Gastrocnemius medialis (tissue), 4 donors: ENCODE measurements around the gene TMEM106C. TPM values are rescaled to one million over a fixed set of nuclear protein-coding genes. Genes with fewer than 3 reads are reported as not detected.

Experiments
- ATAC-seq, 2 donors: fragments of 150-250 bp; one replicate each; pipeline ENCODE4 v1.9.1; 2016
- DNase-seq, 2 donors: peaks; one replicate each; pipeline ENCODE4 v3.0.0-alpha.2; 2019
- H3K27ac ChIP-seq, 4 donors: fragments of 200-600 bp; sonication (generic); 1 replicate in 1 of 4; 2 replicates in 3 of 4; pipeline ENCODE4 v1.5.1; 2016 to 2018; ENCODE audit warnings: mild to moderate bottlenecking in 2 of 4, moderate library complexity in 1 of 4
- H3K27me3 ChIP-seq, 3 donors: fragments of 200-600 bp; sonication (generic) in 2 of 3; 1 replicate in 1 of 3; 2 replicates in 2 of 3; pipeline versions ENCODE4 v1.5.1 to v1.6.0; 2016 to 2019; ENCODE audit warnings: mild to moderate bottlenecking in 1 of 3, moderate library complexity in 1 of 3
- H3K36me3 ChIP-seq, 2 donors: fragments of 200-600 bp; sonication (generic) in 1 of 2; one replicate each; pipeline ENCODE4 v1.5.1; 2017 to 2018
- H3K4me1 ChIP-seq, 2 donors: fragments of 200-600 bp; sonication (generic) in 1 of 2; one replicate each; pipeline ENCODE4 v1.5.1; 2016 to 2017; ENCODE audit warnings: mild to moderate bottlenecking in 2 of 2
- H3K4me3 ChIP-seq, 4 donors: fragments of 200-600 bp; sonication (generic) in 3 of 4; 1 replicate in 1 of 4; 2 replicates in 3 of 4; pipeline ENCODE4 v1.5.1; 2016 to 2019; ENCODE audit warnings: mild to moderate bottlenecking in 2 of 4
- H3K9me3 ChIP-seq, 3 donors: fragments of 200-600 bp; sonication (generic) in 2 of 3; 1 replicate in 1 of 3; 2 replicates in 2 of 3; pipeline ENCODE4 v1.5.1; 2016 to 2019
- CTCF ChIP-seq, 5 experiments: fragments of 450-650 bp in 3 of 5; fragments of 200-600 bp in 2 of 5; sonication (generic) in 2 of 5; IDR thresholded peaks in 4 of 5; conservative IDR thresholded peaks in 1 of 5; 1 replicate in 4 of 5; 2 replicates in 1 of 5; pipeline ENCODE4 v1.5.1; 2016 to 2019; ENCODE audit warnings: antibody characterized with exemption in 5 of 5, mild to moderate bottlenecking in 3 of 5, moderate library complexity in 3 of 5
- POLR2A ChIP-seq, 2 donors: fragments of 450-650 bp; IDR thresholded peaks; one replicate each; pipeline ENCODE4 v1.6.1; 2017; ENCODE audit warnings: antibody characterized with exemption in 2 of 2, mild to moderate bottlenecking in 2 of 2, moderate library complexity in 2 of 2
- in situ Hi-C, 4 donors: fragments of 200-750 bp; cut with MboI; loops; one replicate each; pipeline versions ENCODE4 v1.15.0 to v1.8.0; 2017; ENCODE audit warnings: low sequenced_read_pairs in 4 of 4
- intact Hi-C: fragments of 100-400 bp; cut with DNase I; formaldehyde crosslinking; loops from one replicate; pipeline ENCODE4 v1.15.1; 2023; ENCODE audit warnings: low total_unique reads
- total RNA-seq, 4 donors: library from RNA; depleted of rRNA; stranded (reverse); fragments of >200 nt; gene quantifications; one replicate each; pipeline versions ENCODE4 v1.1.0 to v1.2.3, GENCODE V29; 2016

Gene TMEM106C
- total RNA-seq, 4 donors from 2014 or later = 11.8 to 27.1 (median 24.8) TPM

GRCh38 chr12:48002414-48002730, 39.0 kb downstream of the TMEM106C start:
- intact Hi-C loops = no loop called here

GRCh38 chr12:48002773-48003218, 39.4 kb downstream of the TMEM106C start:
- H3K27ac ChIP-seq = no peak overlapping the region
- DNase-seq (no peak), ATAC-seq (no peak)
- H3K36me3 ChIP-seq = no peaks in the 10 kb centered on the region
- peaks cover 48 to 66% (median 64%) of the 10 kb centered on the region in 3 donors for H3K27me3 ChIP-seq
- H3K4me3 ChIP-seq = peak overlapping the region; percentile 38 to 53 (median 49)
- H3K9me3 ChIP-seq = no peaks in the 10 kb centered on the region
- TF ChIP-seq POLR2A (IDR thresholded peaks at IDR 0.05) (no peak), CTCF (IDR thresholded peaks at IDR 0.05 in 4 of 5, conservative IDR thresholded peaks at IDR 0.05 in 1 of 5) (no peak)
- intact Hi-C loops (no loop called here), in situ Hi-C loops (no loop called here)
- peaks cover 37 to 42% of the 10 kb centered on the region in 2 donors for H3K4me1 ChIP-seq

More at GRCh38 chr12:48002414-48002730, 39.0 kb downstream of the TMEM106C start:
- in situ Hi-C loops = no loop called here
- no peak for TF ChIP-seq POLR2A (IDR thresholded peaks at IDR 0.05)
- no peak for TF ChIP-seq CTCF (IDR thresholded peaks at IDR 0.05 in 4 of 5, conservative IDR thresholded peaks at IDR 0.05 in 1 of 5)
- Histone ChIP-seq H3K4me1 (peaks cover 37 to 42% of the 10 kb centered on the region in 2 donors), H3K36me3 (no peaks in the 10 kb centered on the region), H3K9me3 (no peaks in the 10 kb centered on the region), H3K4me3 (peak overlapping the region; percentile 47 to 53 (median 52)), H3K27ac (no peak overlapping the region), H3K27me3 (peaks cover 48 to 66% (median 63%) of the 10 kb centered on the region in 3 donors)
- ATAC-seq (no peak), DNase-seq (no peak)

- Histone ChIP-seq H3K4me3 (peak overlapping the region; percentile 46 to 59 (median 50)), H3K27ac (no peak overlapping the region), H3K27me3 (peaks cover 48 to 66% (median 64%) of the 10 kb centered on the region in 3 donors), H3K4me1 (peaks cover 37 to 42% of the 10 kb centered on the region in 2 donors), H3K36me3 (no peaks in the 10 kb centered on the region), H3K9me3 (no peaks in the 10 kb centered on the region)
- intact Hi-C loops = no loop called here
- TF ChIP-seq POLR2A (IDR thresholded peaks at IDR 0.05) = no peak
- TF ChIP-seq CTCF (IDR thresholded peaks at IDR 0.05 in 4 of 5, conservative IDR thresholded peaks at IDR 0.05 in 1 of 5) = no peak
- in situ Hi-C loops = no loop called here
- no peak for ATAC-seq
- DNase-seq = no peak
Observed at GRCh38 chr12:48003226-48004052, 40.0 kb downstream of the TMEM106C start.

GRCh38 chr12:48004053-48004941, 40.9 kb downstream of the TMEM106C start, which contains the start of gene COL2A1:
COL2A1 (minus strand) TSS chr12:48004476; CDS start chr12:48004321, 155 bp downstream.
- Histone ChIP-seq H3K27me3 (peaks cover 48 to 65% (median 64%) of the 10 kb centered on the region in 3 donors), H3K4me1 (peaks cover 37 to 42% of the 10 kb centered on the region in 2 donors), H3K9me3 (no peaks in the 10 kb centered on the region), H3K36me3 (no peaks in the 10 kb centered on the region), H3K4me3 (peak within 1 kb of the TSS; percentile 46 to 59 (median 50)), H3K27ac (no peak within 1 kb of the TSS)
- DNase-seq (no peak), ATAC-seq (no peak)
- TF ChIP-seq CTCF (IDR thresholded peaks at IDR 0.05 in 4 of 5, conservative IDR thresholded peaks at IDR 0.05 in 1 of 5) (no peak), POLR2A (IDR thresholded peaks at IDR 0.05) (no peak)
- in situ Hi-C loops (no loop called here), intact Hi-C loops (no loop called here)
